ENCODE results near the gene CCDC178.

DNA sequence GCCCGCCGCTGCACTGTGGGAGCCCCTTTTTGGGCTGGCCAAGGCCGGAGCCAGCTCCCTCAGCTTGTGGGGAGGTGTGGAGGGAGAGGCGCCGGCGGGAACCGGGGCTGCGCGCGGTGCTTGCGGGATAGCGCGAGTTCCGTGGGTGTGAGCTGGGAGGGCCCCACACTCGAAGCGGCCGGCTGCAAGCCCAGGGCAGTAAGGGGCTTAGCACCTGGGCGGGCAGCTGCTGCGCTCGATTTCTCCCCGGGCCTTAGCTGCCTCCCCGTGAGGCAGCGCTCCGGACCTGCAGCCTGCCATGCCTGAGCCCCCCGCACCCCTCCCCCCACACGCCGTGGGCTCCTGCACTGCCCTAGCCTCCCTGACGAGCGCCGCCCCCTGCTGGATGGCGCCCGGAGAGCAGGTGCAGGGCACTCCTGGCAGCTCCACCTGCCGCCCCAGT, 124.4 kb downstream of the CCDC178 start:
- TF ChIP-seq, protein P1, sequence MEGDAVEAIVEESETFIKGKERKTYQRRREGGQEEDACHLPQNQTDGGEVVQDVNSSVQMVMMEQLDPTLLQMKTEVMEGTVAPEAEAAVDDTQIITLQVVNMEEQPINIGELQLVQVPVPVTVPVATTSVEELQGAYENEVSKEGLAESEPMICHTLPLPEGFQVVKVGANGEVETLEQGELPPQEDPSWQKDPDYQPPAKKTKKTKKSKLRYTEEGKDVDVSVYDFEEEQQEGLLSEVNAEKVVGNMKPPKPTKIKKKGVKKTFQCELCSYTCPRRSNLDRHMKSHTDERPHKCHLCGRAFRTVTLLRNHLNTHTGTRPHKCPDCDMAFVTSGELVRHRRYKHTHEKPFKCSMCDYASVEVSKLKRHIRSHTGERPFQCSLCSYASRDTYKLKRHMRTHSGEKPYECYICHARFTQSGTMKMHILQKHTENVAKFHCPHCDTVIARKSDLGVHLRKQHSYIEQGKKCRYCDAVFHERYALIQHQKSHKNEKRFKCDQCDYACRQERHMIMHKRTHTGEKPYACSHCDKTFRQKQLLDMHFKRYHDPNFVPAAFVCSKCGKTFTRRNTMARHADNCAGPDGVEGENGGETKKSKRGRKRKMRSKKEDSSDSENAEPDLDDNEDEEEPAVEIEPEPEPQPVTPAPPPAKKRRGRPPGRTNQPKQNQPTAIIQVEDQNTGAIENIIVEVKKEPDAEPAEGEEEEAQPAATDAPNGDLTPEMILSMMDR (IDR thresholded peaks at IDR 0.05; ENCODE audit: poor library complexity, severe bottlenecking) = no peak
- TF ChIP-seq RAD21 (conservative IDR thresholded peaks at IDR 0.05) (no peak), POLR2AphosphoS5 (IDR thresholded peaks at IDR 0.05) (no peak), EZH2 (IDR thresholded peaks at IDR 0.05; ENCODE audit: borderline replicate concordance, insufficient read depth, low read length, poor library complexity, severe bottlenecking) (no peak), EP300 (conservative IDR thresholded peaks at IDR 0.05; ENCODE audit: poor library complexity, severe bottlenecking) (no peak), TAF1 (IDR thresholded peaks at IDR 0.05; ENCODE audit: low read depth) (no peak), REST (IDR thresholded peaks at IDR 0.05; ENCODE audit: borderline replicate concordance) (no peak), MXI1 (conservative IDR thresholded peaks at IDR 0.05; ENCODE audit: poor library complexity, severe bottlenecking) (no peak), SMC3 (conservative IDR thresholded peaks at IDR 0.05; ENCODE audit: poor library complexity) (no peak)
